ENCODE measurements around the gene MGA. TPM values are rescaled to one million over a fixed set of nuclear protein-coding genes. Genes with fewer than 3 reads are reported as not detected.

The MGA gene
- polyA plus RNA-seq, 3 donors = 2.7 to 6.9 (median 4.2) TPM

DNA sequence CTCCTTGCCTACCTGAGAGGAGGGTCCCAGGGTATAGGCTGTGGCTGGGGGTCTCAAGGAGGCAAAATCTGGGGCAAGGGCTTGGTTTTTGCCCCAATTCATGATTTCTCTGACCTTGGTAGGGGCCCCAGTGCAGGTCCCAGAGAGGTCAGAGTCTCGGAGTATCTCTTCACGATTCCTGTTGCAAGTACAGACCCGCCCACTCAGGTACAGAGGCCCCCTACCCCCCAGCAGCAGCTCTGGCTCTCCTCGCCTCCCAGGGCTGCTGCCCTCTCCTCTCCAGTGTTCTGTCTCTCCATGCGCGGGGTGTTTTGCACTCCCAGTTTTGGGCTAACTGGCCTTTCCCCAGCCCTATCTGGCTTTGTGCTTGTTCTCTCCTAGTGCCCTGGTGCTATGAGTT is 162.3 kb downstream of the MGA start:
- no peaks in the 10 kb centered on the region for H3K79me2 ChIP-seq (ENCODE audit: insufficient read depth, low read length)
- peaks cover 0 to 3% of the 10 kb centered on the region in 2 donors for H3K27me3 ChIP-seq (ENCODE audit: control insufficient read depth in 2 of 2, insufficient read depth in 2 of 2, low read length in 2 of 2)
- DNase-seq = no peak
- WGBS (ENCODE audit: insufficient coverage) = 99% methylated on average over 6 of the region's 6 CpGs
- no peaks in the 10 kb centered on the region for H4K20me1 ChIP-seq (ENCODE audit: insufficient read depth, low read length)
- TF ChIP-seq, protein P1, sequence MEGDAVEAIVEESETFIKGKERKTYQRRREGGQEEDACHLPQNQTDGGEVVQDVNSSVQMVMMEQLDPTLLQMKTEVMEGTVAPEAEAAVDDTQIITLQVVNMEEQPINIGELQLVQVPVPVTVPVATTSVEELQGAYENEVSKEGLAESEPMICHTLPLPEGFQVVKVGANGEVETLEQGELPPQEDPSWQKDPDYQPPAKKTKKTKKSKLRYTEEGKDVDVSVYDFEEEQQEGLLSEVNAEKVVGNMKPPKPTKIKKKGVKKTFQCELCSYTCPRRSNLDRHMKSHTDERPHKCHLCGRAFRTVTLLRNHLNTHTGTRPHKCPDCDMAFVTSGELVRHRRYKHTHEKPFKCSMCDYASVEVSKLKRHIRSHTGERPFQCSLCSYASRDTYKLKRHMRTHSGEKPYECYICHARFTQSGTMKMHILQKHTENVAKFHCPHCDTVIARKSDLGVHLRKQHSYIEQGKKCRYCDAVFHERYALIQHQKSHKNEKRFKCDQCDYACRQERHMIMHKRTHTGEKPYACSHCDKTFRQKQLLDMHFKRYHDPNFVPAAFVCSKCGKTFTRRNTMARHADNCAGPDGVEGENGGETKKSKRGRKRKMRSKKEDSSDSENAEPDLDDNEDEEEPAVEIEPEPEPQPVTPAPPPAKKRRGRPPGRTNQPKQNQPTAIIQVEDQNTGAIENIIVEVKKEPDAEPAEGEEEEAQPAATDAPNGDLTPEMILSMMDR (IDR thresholded peaks at IDR 0.05) = no peak
- no peak overlapping the region for H2AFZ ChIP-seq (ENCODE audit: insufficient read depth, low read depth, low read length, poor library complexity, severe bottlenecking)
- H3K36me3 ChIP-seq (replicated peaks in 1 of 2; ENCODE audit: control insufficient read depth in 1 of 2, insufficient read depth in 2 of 2, low read length in 2 of 2) = peaks cover 50 to 85% of the 10 kb centered on the region in 2 donors
- H3K4me1 ChIP-seq (ENCODE audit: control insufficient read depth in 1 of 2, insufficient read depth in 2 of 2, low read length in 2 of 2) = peaks cover 4 to 5% of the 10 kb centered on the region in 2 donors
- H3K27ac ChIP-seq (ENCODE audit: low read depth in 1 of 2, low read length in 2 of 2) = no peak overlapping the region
- H3K4me2 ChIP-seq (replicated peaks; ENCODE audit: extremely low read depth, low read length, poor library complexity, severe bottlenecking) = no peak overlapping the region
- Mint-ChIP-seq H3K27ac (no peak overlapping the region), H3K4me3 (no peak overlapping the region), H3K9me3 (no peaks in the 10 kb centered on the region), H3K36me3 (peaks cover 66 to 80% of the 10 kb centered on the region in 2 donors), H3K27me3 (ENCODE audit: low read depth in 3 of 3) (peaks cover 6 to 14% (median 9%) of the 10 kb centered on the region in 3 donors), H3K4me1 (no peaks in the 10 kb centered on the region)
- intact Hi-C loops (cut with micrococcal nuclease) = loop anchor here in 1 of 2 donors (10.0 kb wide), 1 partner anchor 82 kb away; no protein-coding TSS in a partner anchor
- no peaks in the 10 kb centered on the region for H3K9me3 ChIP-seq (replicated peaks in 1 of 2; ENCODE audit: control insufficient read depth in 1 of 2, insufficient read depth in 1 of 2, low read length in 2 of 2)
- H3K9ac ChIP-seq (ENCODE audit: insufficient read depth, low read length, poor library complexity, severe bottlenecking) = no peak overlapping the region
- H3K4me3 ChIP-seq (replicated peaks in 1 of 3; ENCODE audit: low read depth in 2 of 3, low read length in 3 of 3) = no peak overlapping the region

Small RNA genes lying within 50 kb of the gene (small RNA-seq; reads per million reads assigned to genes)
- not detected for gene MIR626 (ENCODE audit: insufficient read length, low read depth)

Other genes starting within 250 kb of the MGA start
- 10 to 100 TPM; 11.2 to 19.1 (median 15.0) TPM for gene RTF1, start 243.3 kb upstream of the MGA start, polyA plus RNA-seq
- under 1 TPM in 1 of 3 donors, not detected in 2; 0.31 TPM for gene ITPKA, start 166.5 kb upstream of the MGA start, polyA plus RNA-seq
- gene LTK, start 146.6 kb upstream of the MGA start, polyA plus RNA-seq = under 1 TPM in 1 of 3 donors, not detected in 2; 0.12 TPM
- gene RPAP1, start 116.1 kb upstream of the MGA start, polyA plus RNA-seq = 1 to 10 TPM; 2.7 to 9.9 (median 2.9) TPM
- gene TYRO3, start 101.2 kb upstream of the MGA start, polyA plus RNA-seq = under 1 TPM in 2 of 3 donors, not detected in 1; 0.09 to 0.12 TPM
- 1 to 10 TPM in 2 of 3 donors, under 1 TPM in 1; 0.76 to 8.6 (median 1.1) TPM for gene MAPKBP1, start 114.1 kb downstream of the MGA start, polyA plus RNA-seq
- 10 to 100 TPM; 11.3 to 18.8 (median 15.2) TPM for gene JMJD7, start 167.7 kb downstream of the MGA start, polyA plus RNA-seq
- 10 to 100 TPM in 1 of 3 donors, 1 to 10 TPM in 1, under 1 TPM in 1; 0.31 to 32.1 (median 1.6) TPM for gene PLA2G4B, start 178.4 kb downstream of the MGA start, polyA plus RNA-seq
- gene SPTBN5, start 233.6 kb downstream of the MGA start, polyA plus RNA-seq = under 1 TPM in 1 of 3 donors, not detected in 2; 0.29 TPM